CD4-positive, alpha-beta T cell (primary cell): ENCODE results near the gene LYPD1. TPM values are rescaled to one million over a fixed set of nuclear protein-coding genes. Genes with fewer than 3 reads are reported as not detected.

Experiments
- ATAC-seq: fragments of 200-7000 bp; cut with Tn5 transposase; one replicate; pipeline ENCODE4 v1.10.0; 2022; ENCODE audit warnings: mild to moderate bottlenecking; ENCODE audit not compliant: poor library complexity
- CTCF ChIA-PET: fragments of 350-600 bp; sonication (Branson Sonifier 250); formaldehyde crosslinking; loops from one replicate; lab custom pipeline; 2021; ENCODE audit warnings: antibody characterized with exemption, inconsistent platforms; lab: Charles Lee
- POLR2A ChIA-PET: fragments of 350-600 bp; sonication (Branson Sonifier 250); formaldehyde crosslinking; loops from one replicate; lab custom pipeline; 2021; ENCODE audit warnings: antibody characterized with exemption, inconsistent platforms; lab: Charles Lee
- DNase-seq, 14 experiments: peaks; one replicate each; pipeline ENCODE4 v3.0.0-alpha.2; 2013 to 2020; ENCODE audit warnings: mixed read lengths in 2 of 14
- H3K27ac ChIP-seq, 2 donors: one replicate each; pipeline versions ENCODE4 v1.5.1 to v1.7.0; 2013; ENCODE audit warnings: low read length in 2 of 2, low read depth in 1 of 2, mild to moderate bottlenecking in 1 of 2
- H3K27me3 ChIP-seq, 2 experiments: 1 replicate in 1 of 2; 2 replicates in 1 of 2; pipeline versions ENCODE4 v1.6.1 to v1.7.0; 2013; ENCODE audit warnings: low read length in 2 of 2, control low read depth in 1 of 2, mild to moderate bottlenecking in 1 of 2, moderate library complexity in 1 of 2; ENCODE audit not compliant: insufficient read depth in 2 of 2, control insufficient read depth in 1 of 2
- H3K36me3 ChIP-seq: one replicate; pipeline ENCODE4 v1.6.1; 2013; ENCODE audit warnings: low read length, control low read depth; ENCODE audit not compliant: insufficient read depth
- H3K4me1 ChIP-seq: one replicate; pipeline ENCODE4 v1.6.1; 2013; ENCODE audit warnings: low read length, control low read depth; ENCODE audit not compliant: insufficient read depth
- H3K4me3 ChIP-seq: one replicate; pipeline ENCODE4 v1.5.1; 2013; ENCODE audit warnings: mild to moderate bottlenecking, low read length, moderate library complexity
- H3K9me3 ChIP-seq, 2 experiments: 1 replicate in 1 of 2; 2 replicates in 1 of 2; pipeline versions ENCODE4 v1.6.1 to v1.7.0; 2013; ENCODE audit warnings: low read length in 2 of 2, mild to moderate bottlenecking in 2 of 2, control low read depth in 1 of 2, moderate library complexity in 1 of 2; ENCODE audit not compliant: control insufficient read depth in 1 of 2, insufficient read depth in 1 of 2
- H3K27ac Mint-ChIP-seq: one replicate; pipeline ENCODE4 v1.8.0; 2020; ENCODE audit warnings: mixed read lengths
- H3K27me3 Mint-ChIP-seq: one replicate; pipeline ENCODE4 v1.8.0; 2021; ENCODE audit warnings: mixed read lengths
- H3K36me3 Mint-ChIP-seq: one replicate; pipeline ENCODE4 v1.8.0; 2021; ENCODE audit warnings: low read depth, mixed read lengths
- H3K4me1 Mint-ChIP-seq: one replicate; pipeline ENCODE4 v1.8.0; 2021; ENCODE audit warnings: low read depth, mixed read lengths
- H3K4me3 Mint-ChIP-seq: one replicate; pipeline ENCODE4 v1.8.0; 2020; ENCODE audit warnings: mild to moderate bottlenecking, mixed read lengths
- H3K9me3 Mint-ChIP-seq: one replicate; pipeline ENCODE4 v1.8.0; 2020; ENCODE audit warnings: mixed read lengths
- intact Hi-C, 2 experiments: fragments of 100-400 bp; cut with DNase I in 1 of 2; cut with micrococcal nuclease in 1 of 2; formaldehyde crosslinking; loops; one replicate each; pipeline versions ENCODE4 v1.15.1 to v1.9.0; 2023 to 2025; cut with DNase I, micrococcal nuclease
- total RNA-seq, 174 experiments: library from RNA in 2 of 174; stranded (reverse) in 2 of 174; gene quantifications; one replicate each; pipeline ENCODE4 v1.2.3 and lab custom pipeline; 2021 to 2026
- TF ChIP-seq, protein P1 (sequence below): fragments of 200-600 bp; IDR thresholded peaks from one replicate; pipeline ENCODE4 v1.8.0; 2022; ENCODE audit warnings: antibody characterized with exemption, mild to moderate bottlenecking

LYPD1 gene
- total RNA-seq, 2 experiments from 2014 or later: not detected

- peaks cover 0 to 2% of the 10 kb centered on the region in 2 experiments for H3K27me3 ChIP-seq
- TF ChIP-seq, protein P1, sequence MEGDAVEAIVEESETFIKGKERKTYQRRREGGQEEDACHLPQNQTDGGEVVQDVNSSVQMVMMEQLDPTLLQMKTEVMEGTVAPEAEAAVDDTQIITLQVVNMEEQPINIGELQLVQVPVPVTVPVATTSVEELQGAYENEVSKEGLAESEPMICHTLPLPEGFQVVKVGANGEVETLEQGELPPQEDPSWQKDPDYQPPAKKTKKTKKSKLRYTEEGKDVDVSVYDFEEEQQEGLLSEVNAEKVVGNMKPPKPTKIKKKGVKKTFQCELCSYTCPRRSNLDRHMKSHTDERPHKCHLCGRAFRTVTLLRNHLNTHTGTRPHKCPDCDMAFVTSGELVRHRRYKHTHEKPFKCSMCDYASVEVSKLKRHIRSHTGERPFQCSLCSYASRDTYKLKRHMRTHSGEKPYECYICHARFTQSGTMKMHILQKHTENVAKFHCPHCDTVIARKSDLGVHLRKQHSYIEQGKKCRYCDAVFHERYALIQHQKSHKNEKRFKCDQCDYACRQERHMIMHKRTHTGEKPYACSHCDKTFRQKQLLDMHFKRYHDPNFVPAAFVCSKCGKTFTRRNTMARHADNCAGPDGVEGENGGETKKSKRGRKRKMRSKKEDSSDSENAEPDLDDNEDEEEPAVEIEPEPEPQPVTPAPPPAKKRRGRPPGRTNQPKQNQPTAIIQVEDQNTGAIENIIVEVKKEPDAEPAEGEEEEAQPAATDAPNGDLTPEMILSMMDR: no peak
- H3K9me3 ChIP-seq: peaks cover 0 to 15% of the 10 kb centered on the region in 2 experiments
- ChIA-PET POLR2A (interaction anchor here (0.6 kb wide), 1 partner anchor 439 kb away, joined by 4 read pairs; no protein-coding TSS in a partner anchor), CTCF (no interaction called here)
- intact Hi-C loops: no loop called here
- no peaks in the 10 kb centered on the region for H3K36me3 Mint-ChIP-seq
- H3K4me3 ChIP-seq: no peak overlapping the region
- no peaks in the 10 kb centered on the region for H3K4me1 Mint-ChIP-seq
- H3K4me1 ChIP-seq: no peaks in the 10 kb centered on the region
- no peaks in the 10 kb centered on the region for H3K36me3 ChIP-seq
- no peak for DNase-seq
- H3K27ac Mint-ChIP-seq: no peak overlapping the region
- no peak for ATAC-seq
- no peak overlapping the region for H3K4me3 Mint-ChIP-seq
- H3K27me3 Mint-ChIP-seq: no peaks in the 10 kb centered on the region
- no peaks in the 10 kb centered on the region for H3K9me3 Mint-ChIP-seq
- no peak overlapping the region for H3K27ac ChIP-seq
Observed at GRCh38 chr2:132615329-132616085, 54.5 kb downstream of the LYPD1 start.

DNA sequence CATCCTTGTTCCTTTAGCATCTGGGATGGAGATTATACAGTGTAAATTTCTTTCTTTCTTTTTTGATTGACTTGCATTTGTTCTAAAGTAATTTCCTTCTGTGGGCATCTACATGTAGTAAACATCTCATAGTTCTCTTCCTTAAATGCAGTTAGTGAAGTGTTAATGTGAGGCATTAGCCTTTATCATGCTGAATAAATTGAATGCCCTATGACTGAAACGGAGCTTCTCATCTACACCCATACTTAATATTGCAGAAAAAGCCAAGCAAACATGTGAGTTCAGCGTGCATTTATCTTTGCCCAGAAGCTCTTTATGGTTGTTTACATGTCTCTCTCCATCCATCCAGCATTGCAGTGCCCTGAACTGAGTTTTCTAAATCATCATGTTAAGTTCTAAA is 58.3 kb downstream of the LYPD1 start:
- Mint-ChIP-seq H3K36me3 (no peaks in the 10 kb centered on the region), H3K4me1 (no peaks in the 10 kb centered on the region), H3K27ac (no peak overlapping the region), H3K4me3 (no peak overlapping the region), H3K9me3 (peaks cover 3% of the 10 kb centered on the region), H3K27me3 (no peaks in the 10 kb centered on the region)
- H3K27ac ChIP-seq: no peak overlapping the region
- no peak overlapping the region for H3K4me3 ChIP-seq
- DNase-seq (no peak), ATAC-seq (no peak)
- POLR2A ChIA-PET: no interaction called here
- H3K36me3 ChIP-seq: no peaks in the 10 kb centered on the region
- no peaks in the 10 kb centered on the region for H3K27me3 ChIP-seq
- CTCF ChIA-PET: no interaction called here
- TF ChIP-seq, protein P1: no peak
- no peaks in the 10 kb centered on the region for H3K4me1 ChIP-seq
- intact Hi-C loops: no loop called here
- H3K9me3 ChIP-seq: no peaks in the 10 kb centered on the region

DNA sequence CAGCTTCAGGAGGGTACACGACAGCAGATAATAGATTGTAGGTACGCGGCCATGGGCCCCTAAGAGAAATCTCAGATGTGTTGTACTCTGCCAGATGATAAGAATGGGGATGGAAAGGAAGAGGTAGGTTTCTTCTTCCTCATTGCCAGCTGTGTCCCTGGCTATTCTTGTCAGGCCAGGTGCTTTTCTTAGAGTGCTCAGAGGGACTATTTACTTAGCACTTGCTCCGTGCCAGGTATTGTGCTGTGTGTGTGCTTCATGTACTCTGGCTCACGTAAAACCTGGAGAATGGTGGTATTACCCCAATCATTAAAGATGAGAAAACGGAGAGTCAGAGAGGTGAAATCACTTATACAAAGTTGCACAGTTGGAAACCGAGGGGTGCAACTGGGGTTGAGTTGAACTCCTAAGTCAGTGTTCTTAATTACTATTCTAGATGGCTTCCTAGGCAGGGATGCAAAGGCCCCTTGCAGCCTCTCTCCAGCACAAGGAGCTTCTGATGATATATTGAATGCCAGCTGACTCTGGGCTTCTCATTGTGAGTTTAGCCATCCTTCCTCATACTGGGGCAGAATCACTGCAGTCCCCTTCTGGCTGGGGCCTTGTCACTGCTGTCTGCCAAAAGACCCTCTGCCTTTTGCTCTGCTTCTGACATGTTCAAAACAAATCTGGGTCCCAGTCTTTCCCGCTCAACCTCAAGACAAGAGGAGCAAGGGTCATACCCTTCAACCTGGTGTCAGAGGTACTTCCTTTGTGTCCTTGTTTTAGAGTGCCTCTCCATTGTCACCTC is 60.7 kb downstream of the LYPD1 start:
- no peak for DNase-seq
- ChIA-PET CTCF (no interaction called here), POLR2A (no interaction called here)
- Histone ChIP-seq H3K36me3 (no peaks in the 10 kb centered on the region), H3K4me1 (no peaks in the 10 kb centered on the region), H3K9me3 (peaks cover 0 to 5% of the 10 kb centered on the region in 2 experiments), H3K27ac (no peak overlapping the region), H3K4me3 (no peak overlapping the region), H3K27me3 (no peaks in the 10 kb centered on the region)
- Mint-ChIP-seq H3K4me3 (no peak overlapping the region), H3K36me3 (no peaks in the 10 kb centered on the region), H3K4me1 (no peaks in the 10 kb centered on the region), H3K27me3 (no peaks in the 10 kb centered on the region), H3K9me3 (peaks cover 3% of the 10 kb centered on the region), H3K27ac (no peak overlapping the region)
- ATAC-seq: no peak
- TF ChIP-seq, protein P1: no peak
- intact Hi-C loops: no loop called here
